Posterior cingulate gyrus (tissue), 11 donors: ENCODE measurements around the gene MAX.

Source experiments
- DNase-seq, 10 donors: peaks; one replicate each; pipeline versions ENCODE4 v3.0.0 to v3.0.0-alpha.2; 2020 to 2021; ENCODE audit warnings: mixed read lengths in 3 of 10
- intact Hi-C: fragments of 100-400 bp; cut with DNase I; formaldehyde crosslinking; loops from one replicate; pipeline ENCODE4 v1.15.1; 2023

The MAX gene

GRCh38 chr14:65074449-65075150 is 27.7 kb downstream of the MAX start:
- intact Hi-C loops: no loop called here
- DNase-seq: no peak

GRCh38 chr14:65073605-65074201 is 28.6 kb downstream of the MAX start:
- DNase-seq: no peak
- intact Hi-C loops: no loop called here

- DNase-seq: no peak
- intact Hi-C loops: no loop called here
These were observed 29.4 kb downstream of the MAX start for GRCh38 chr14:65072937-65073336.

- intact Hi-C loops: no loop called here
- no peak for DNase-seq
These were observed 30.1 kb downstream of the MAX start for GRCh38 chr14:65072256-65072655.

- intact Hi-C loops: no loop called here
These were observed 30.8 kb downstream of the MAX start for GRCh38 chr14:65071544-65071943.

GRCh38 chr14:65070471-65070976 is 31.8 kb downstream of the MAX start:
- DNase-seq: peak in 1 of 10 donors; percentile 33
- intact Hi-C loops: no loop called here

More at GRCh38 chr14:65071544-65071943, 30.8 kb downstream of the MAX start:
- DNase-seq: no peak

GRCh38 chr14:65069874-65070413 is 32.4 kb downstream of the MAX start:
- no peak for DNase-seq
- intact Hi-C loops: no loop called here

- intact Hi-C loops: no loop called here
- no peak for DNase-seq
These were observed 36.6 kb downstream of the MAX start for GRCh38 chr14:65065719-65066118.

GRCh38 chr14:65062096-65063075 is 39.9 kb downstream of the MAX start:
- no peak for DNase-seq
- intact Hi-C loops: no loop called here

- intact Hi-C loops: no loop called here
These were observed 44.6 kb downstream of the MAX start for GRCh38 chr14:65057695-65058094.

GRCh38 chr14:65054471-65055085 is 47.7 kb downstream of the MAX start:
- intact Hi-C loops: no loop called here
- peak in 2 of 10 donors; percentile 66 to 84 for DNase-seq

More at GRCh38 chr14:65057695-65058094, 44.6 kb downstream of the MAX start:
- no peak for DNase-seq

- intact Hi-C loops: no loop called here
- DNase-seq: peak in 1 of 10 donors; percentile 18
These were observed 48.9 kb downstream of the MAX start for GRCh38 chr14:65053466-65053865.

- DNase-seq: no peak
- intact Hi-C loops: no loop called here
These were observed 49.5 kb downstream of the MAX start for GRCh38 chr14:65052832-65053231.

- no peak for DNase-seq
- intact Hi-C loops: no loop called here
These were observed 56.6 kb downstream of the MAX start for GRCh38 chr14:65045709-65046108.

- DNase-seq: no peak
- intact Hi-C loops: no loop called here
These were observed 57.3 kb downstream of the MAX start for GRCh38 chr14:65045006-65045405.

GRCh38 chr14:65044596-65044959 is 57.7 kb downstream of the MAX start:
- intact Hi-C loops: no loop called here
- DNase-seq: peak in 4 of 10 donors; percentile 23 to 84 (median 52)

GRCh38 chr14:65043893-65044595 is 58.3 kb downstream of the MAX start:
- no peak for DNase-seq
- intact Hi-C loops: no loop called here

- intact Hi-C loops: no loop called here
These were observed 59.5 kb downstream of the MAX start for GRCh38 chr14:65042731-65043372.

GRCh38 chr14:65042296-65042695 is 60.0 kb downstream of the MAX start:
- no peak for DNase-seq
- intact Hi-C loops: no loop called here

More at GRCh38 chr14:65042731-65043372, 59.5 kb downstream of the MAX start:
- no peak for DNase-seq
